ENCODE measurements around the gene NR2F1-AS1.

The NR2F1-AS1 gene

GRCh38 chr5:93378073-93378472, 202.9 kb downstream of the NR2F1-AS1 start:
- DNase-seq, result peak; percentile 84

- DNase-seq, result no peak
Observed at GRCh38 chr5:93371893-93372292, 209.1 kb downstream of the NR2F1-AS1 start.

- no peak for DNase-seq
Observed at GRCh38 chr5:93364378-93364777, 216.6 kb downstream of the NR2F1-AS1 start.

GRCh38 chr5:93360436-93361088, 220.5 kb downstream of the NR2F1-AS1 start:
- no peak for DNase-seq

- no peak for DNase-seq
Observed at GRCh38 chr5:93359960-93360305, 221.1 kb downstream of the NR2F1-AS1 start.

All from NCI-H774 (cell line).